ENCODE measurements around the gene METTL8.

Gene METTL8

GRCh38 chr2:171279983-171280790, 153.6 kb downstream of the METTL8 start:
- H2AFZ ChIP-seq (ENCODE audit: low read depth, low read length, severe bottlenecking): no peak overlapping the region
- no peaks in the 10 kb centered on the region for H3K27me3 ChIP-seq (ENCODE audit: low read length)
- no peak overlapping the region for H3K4me2 ChIP-seq (ENCODE audit: low read depth, low read length, poor library complexity, severe bottlenecking)
- H3K4me3 ChIP-seq (ENCODE audit: insufficient read depth, low read length, poor library complexity, severe bottlenecking): no peak overlapping the region
- TF ChIP-seq EZH2phosphoT487 (conservative IDR thresholded peaks at IDR 0.05; ENCODE audit: low read length): no peak
- no peak for TF ChIP-seq CTCF (IDR thresholded peaks at IDR 0.05; ENCODE audit: insufficient read depth, low read length, poor library complexity, severe bottlenecking)
- no peaks in the 10 kb centered on the region for H3K9me3 ChIP-seq (ENCODE audit: insufficient read depth, low read length)
- H3K9me2 ChIP-seq (replicated peaks; ENCODE audit: insufficient read depth, low read length): no peaks in the 10 kb centered on the region
- no peaks in the 10 kb centered on the region for H3K79me2 ChIP-seq (ENCODE audit: insufficient read depth, low read length)
- no peaks in the 10 kb centered on the region for H3F3A ChIP-seq (ENCODE audit: insufficient read depth)
- H3K9ac ChIP-seq (ENCODE audit: low read length): no peak overlapping the region
- H4K20me1 ChIP-seq (ENCODE audit: low read depth, low read length): no peaks in the 10 kb centered on the region
- no peaks in the 10 kb centered on the region for H3K36me3 ChIP-seq (ENCODE audit: low read length)
- no peak overlapping the region for H3K27ac ChIP-seq (ENCODE audit: low read depth, low read length)

- Histone ChIP-seq H3K9ac (ENCODE audit: low read length) (no peak overlapping the region), H3K27me3 (ENCODE audit: low read length) (no peaks in the 10 kb centered on the region), H4K20me1 (ENCODE audit: low read depth, low read length) (no peaks in the 10 kb centered on the region), H3K79me2 (ENCODE audit: insufficient read depth, low read length) (no peaks in the 10 kb centered on the region), H3K27ac (ENCODE audit: low read depth, low read length) (no peak overlapping the region), H3K9me3 (ENCODE audit: insufficient read depth, low read length) (no peaks in the 10 kb centered on the region), H3K4me2 (ENCODE audit: low read depth, low read length, poor library complexity, severe bottlenecking) (no peak overlapping the region), H2AFZ (ENCODE audit: low read depth, low read length, severe bottlenecking) (no peak overlapping the region), H3K4me3 (ENCODE audit: insufficient read depth, low read length, poor library complexity, severe bottlenecking) (no peak overlapping the region), H3K36me3 (ENCODE audit: low read length) (no peaks in the 10 kb centered on the region), H3F3A (ENCODE audit: insufficient read depth) (no peaks in the 10 kb centered on the region), H3K9me2 (replicated peaks; ENCODE audit: insufficient read depth, low read length) (no peaks in the 10 kb centered on the region)
- TF ChIP-seq EZH2phosphoT487 (conservative IDR thresholded peaks at IDR 0.05; ENCODE audit: low read length): no peak
- TF ChIP-seq CTCF (IDR thresholded peaks at IDR 0.05; ENCODE audit: insufficient read depth, low read length, poor library complexity, severe bottlenecking): no peak
Measured at GRCh38 chr2:171274757-171275156, 159.0 kb downstream of the METTL8 start.

GRCh38 chr2:171271971-171272436, 161.8 kb downstream of the METTL8 start:
- H3K4me2 ChIP-seq (ENCODE audit: low read depth, low read length, poor library complexity, severe bottlenecking): no peak overlapping the region
- no peak overlapping the region for H2AFZ ChIP-seq (ENCODE audit: low read depth, low read length, severe bottlenecking)
- no peak overlapping the region for H3K4me3 ChIP-seq (ENCODE audit: insufficient read depth, low read length, poor library complexity, severe bottlenecking)
- no peaks in the 10 kb centered on the region for H3K9me2 ChIP-seq (replicated peaks; ENCODE audit: insufficient read depth, low read length)
- H3K9me3 ChIP-seq (ENCODE audit: insufficient read depth, low read length): no peaks in the 10 kb centered on the region
- H3K79me2 ChIP-seq (ENCODE audit: insufficient read depth, low read length): no peaks in the 10 kb centered on the region
- H3F3A ChIP-seq (ENCODE audit: insufficient read depth): no peaks in the 10 kb centered on the region
- no peaks in the 10 kb centered on the region for H3K36me3 ChIP-seq (ENCODE audit: low read length)
- H3K9ac ChIP-seq (ENCODE audit: low read length): no peak overlapping the region
- TF ChIP-seq CTCF (IDR thresholded peaks at IDR 0.05; ENCODE audit: insufficient read depth, low read length, poor library complexity, severe bottlenecking): no peak
- no peak for TF ChIP-seq EZH2phosphoT487 (conservative IDR thresholded peaks at IDR 0.05; ENCODE audit: low read length)
- H4K20me1 ChIP-seq (ENCODE audit: low read depth, low read length): no peaks in the 10 kb centered on the region
- no peak overlapping the region for H3K27ac ChIP-seq (ENCODE audit: low read depth, low read length)
- no peaks in the 10 kb centered on the region for H3K27me3 ChIP-seq (ENCODE audit: low read length)
